ENCODE data around the gene SMARCC1.
"Not testable (repeated sequence)": the region's sequence is repeated elsewhere in the genome, so short reads cannot be mapped to it uniquely, and the experiment has no call there.

The SMARCC1 gene

DNA sequence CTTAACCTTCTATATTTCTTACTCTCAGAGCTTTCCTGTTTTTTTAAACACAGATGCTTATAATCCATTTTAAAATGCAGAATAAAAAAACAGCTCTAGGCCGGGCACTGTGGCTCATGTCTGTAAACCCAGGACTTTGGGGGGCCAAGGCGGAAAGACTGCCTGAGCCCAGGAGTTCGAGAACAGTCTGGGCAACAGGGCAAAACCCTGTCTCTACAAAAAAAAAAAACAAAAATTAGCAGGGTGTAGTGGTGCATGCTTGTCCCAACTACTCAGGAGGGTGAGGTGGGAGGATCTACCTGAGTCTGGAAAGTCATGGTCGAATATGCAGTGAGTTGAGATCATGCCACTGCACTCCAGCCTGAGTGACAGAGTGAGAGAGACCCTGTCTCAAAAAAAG lies 15.5 kb downstream of the SMARCC1 start:
- no peak for DNase-seq

GRCh38 chr3:47762233-47762632 lies 19.5 kb downstream of the SMARCC1 start:
- DNase-seq, result no peak

- no peak for DNase-seq
Measured at GRCh38 chr3:47761046-47761445, 20.6 kb downstream of the SMARCC1 start.

DNA sequence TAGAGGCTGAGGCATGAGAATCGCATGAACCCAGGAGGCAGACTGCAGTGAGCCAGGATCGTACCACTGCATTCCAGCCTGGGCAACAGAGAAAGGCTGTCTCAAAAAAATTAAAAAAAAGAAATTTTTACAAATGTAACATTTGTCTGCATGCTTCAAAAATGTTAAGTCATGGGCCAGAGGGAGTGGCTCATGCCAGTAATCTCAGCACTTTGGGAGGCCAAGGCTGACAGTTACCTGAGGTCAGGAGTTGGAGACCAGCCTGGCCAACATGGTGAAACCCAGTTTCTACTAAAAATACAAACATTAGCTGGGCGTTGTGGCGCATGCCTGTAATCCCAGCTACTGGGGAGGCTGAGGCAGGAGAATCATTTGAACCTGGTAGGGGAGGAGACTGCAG lies 21.5 kb downstream of the SMARCC1 start:
- DNase-seq, result not testable (repeated sequence)

DNA sequence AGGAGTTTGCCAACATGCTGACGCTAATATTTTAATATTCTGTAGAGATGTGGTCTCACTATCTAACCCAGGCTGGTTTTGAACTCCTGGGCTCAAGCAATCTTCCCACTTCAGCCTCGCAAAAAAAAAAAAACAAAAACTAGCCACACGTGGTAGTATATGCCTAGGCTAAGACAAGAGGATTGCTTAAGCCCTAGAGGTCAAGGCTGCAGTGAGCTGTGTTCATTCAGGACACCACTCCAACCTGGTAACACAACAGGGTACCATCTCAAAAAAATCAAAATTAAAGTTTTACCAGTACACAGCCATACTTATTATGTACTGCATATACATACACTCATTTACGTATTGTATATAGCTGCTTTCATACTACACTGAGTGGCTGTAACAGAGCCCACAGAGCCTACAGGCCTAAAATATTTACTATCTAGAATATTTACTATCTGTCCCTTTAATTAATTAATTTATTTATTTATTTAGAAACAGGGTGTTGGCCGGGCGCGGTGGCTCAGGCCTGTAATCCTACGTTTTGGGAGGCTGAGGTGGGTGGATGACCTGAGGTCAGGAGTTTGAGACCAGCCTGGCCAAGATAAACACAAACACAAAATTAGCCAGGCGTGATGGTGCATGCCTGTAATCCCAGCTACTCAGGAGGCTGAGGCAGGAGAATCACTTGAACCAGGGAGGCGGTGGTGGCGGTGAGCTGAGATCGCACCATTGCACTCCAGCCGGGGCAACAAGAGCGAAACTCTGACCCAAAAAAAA lies 23.2 kb downstream of the SMARCC1 start:
- DNase-seq, result no peak

DNA sequence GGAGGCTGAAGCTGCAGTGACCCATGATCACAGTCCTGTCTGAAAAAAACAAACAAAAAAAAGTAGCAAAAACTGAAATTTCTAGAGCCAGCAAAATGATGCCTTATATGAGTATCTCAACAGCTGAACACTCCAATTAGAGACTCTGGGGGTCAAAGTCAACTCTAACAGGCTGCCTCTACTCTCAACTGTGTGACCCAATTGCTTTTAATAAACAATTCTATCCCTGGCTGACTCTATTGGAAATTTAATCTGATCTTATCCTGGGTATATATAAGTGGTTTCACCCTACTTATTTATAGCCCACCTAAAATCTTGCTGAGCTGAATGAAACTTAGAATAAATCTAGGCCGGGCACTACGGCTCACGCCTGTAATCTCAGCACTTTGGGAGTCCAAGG lies 29.0 kb downstream of the SMARCC1 start:
- no peak for DNase-seq

DNA sequence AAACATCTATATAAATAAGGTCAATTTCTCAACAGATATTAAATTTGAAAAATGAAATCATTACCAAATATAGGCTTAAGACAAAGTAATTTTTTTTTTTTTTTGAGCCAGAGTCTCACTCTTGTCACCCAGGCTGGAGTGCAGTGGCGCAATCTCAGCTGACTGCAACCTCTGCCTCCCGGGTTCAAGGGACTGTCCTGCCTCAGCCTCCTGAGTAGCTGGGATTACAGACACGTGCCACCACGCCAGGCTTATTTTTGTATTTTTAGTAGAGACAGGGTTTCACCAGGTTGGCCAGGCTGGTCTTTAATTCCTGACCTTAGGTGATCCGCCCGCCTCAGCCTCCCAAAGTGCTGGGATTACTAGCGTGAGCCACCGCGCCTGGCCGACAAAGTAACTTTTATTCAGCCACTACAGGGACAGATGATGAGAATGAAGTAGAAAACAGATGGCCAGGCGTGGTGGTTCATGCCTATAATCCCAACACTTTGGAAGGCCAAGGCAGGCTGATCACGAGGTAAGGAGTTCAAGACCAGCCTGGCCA lies 30.8 kb downstream of the SMARCC1 start:
- not testable (repeated sequence) for DNase-seq

GRCh38 chr3:47747558-47747957 lies 34.1 kb downstream of the SMARCC1 start:
- DNase-seq, result no peak

- no peak for DNase-seq
Measured at GRCh38 chr3:47746264-47746663, 35.4 kb downstream of the SMARCC1 start.

- no peak for DNase-seq
Measured at GRCh38 chr3:47743855-47744254, 37.8 kb downstream of the SMARCC1 start.

DNA sequence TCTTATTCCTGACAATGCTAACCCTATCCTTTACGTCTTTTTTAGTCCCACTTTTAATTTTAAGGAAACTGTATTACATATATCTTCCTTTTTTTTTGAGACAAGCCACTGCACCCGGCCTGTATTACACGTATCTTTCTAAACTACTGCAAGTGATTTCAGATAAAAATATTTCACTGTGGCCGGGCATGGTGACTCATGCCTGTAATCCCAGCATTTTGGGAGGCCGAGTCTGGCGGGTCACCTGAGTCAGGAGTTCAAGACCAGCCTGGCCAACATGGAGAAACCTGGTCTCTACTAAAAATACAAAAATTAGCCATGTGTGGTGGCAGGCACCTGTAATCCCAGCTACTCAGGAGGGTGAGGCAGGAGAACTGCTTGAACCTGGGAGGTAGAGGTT lies 38.3 kb downstream of the SMARCC1 start:
- not testable (repeated sequence) for DNase-seq

DNA sequence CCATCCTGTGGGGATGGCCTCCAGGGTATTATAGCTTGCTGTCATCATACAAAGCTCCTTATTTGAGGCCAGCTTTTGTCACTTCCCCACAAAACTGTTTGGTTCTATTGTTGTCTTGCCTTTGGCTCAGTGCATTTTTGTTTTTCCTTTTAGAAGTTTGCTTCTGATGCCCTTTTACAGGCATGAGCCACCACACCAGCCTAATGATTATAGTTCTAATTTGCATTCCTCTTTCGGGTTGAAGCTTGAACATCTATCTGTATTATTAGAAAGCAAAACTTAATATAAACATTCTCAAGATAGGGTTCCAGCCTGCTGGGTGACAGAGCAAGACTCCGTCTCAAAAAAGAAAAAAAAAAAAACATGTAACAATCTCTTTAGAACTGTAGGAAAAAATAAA lies 39.8 kb downstream of the SMARCC1 start:
- no peak for DNase-seq

GRCh38 chr3:47732143-47732542 lies 49.5 kb downstream of the SMARCC1 start:
- DNase-seq, result no peak

DNA sequence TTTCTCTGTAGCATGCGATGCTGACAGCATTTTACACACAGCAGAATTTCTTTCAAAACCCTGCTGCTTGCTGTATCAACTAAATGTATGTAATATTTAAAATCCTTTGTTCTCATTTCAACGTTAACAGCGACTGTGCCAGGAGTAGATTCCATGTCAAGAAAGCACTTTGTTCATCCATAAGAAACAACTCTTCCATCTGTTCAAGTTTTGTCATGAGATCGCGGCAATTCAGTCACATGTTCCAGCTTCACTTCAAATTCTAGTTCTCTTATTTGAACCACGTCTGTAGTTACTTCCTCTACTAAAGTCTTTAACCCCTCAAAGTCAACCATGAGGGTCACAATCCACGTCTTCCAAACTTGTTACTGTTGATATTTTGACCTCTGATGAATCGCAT lies 50.6 kb downstream of the SMARCC1 start:
- no peak for DNase-seq

GRCh38 chr3:47722859-47723258 lies 58.8 kb downstream of the SMARCC1 start:
- DNase-seq, result no peak

DNA sequence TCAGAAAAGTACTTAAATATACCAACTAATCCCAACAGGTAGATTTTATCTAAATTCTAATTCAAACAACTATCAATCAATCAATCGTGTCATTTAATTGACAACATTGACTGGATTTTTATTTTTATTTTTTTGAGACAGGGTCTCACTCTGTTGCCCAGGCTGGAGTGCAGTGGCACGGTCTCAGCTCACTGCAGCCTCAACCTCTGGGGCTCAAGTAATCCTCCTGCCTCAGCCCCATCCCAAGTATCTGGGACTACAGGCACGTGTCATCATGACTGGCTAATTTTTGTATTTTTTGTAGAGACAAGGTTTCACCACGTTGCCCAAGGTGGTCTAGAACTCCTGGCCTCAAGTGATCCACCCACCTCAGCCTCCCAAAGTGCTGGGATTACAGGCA lies 64.2 kb downstream of the SMARCC1 start:
- DNase-seq, result not testable (repeated sequence)

DNA sequence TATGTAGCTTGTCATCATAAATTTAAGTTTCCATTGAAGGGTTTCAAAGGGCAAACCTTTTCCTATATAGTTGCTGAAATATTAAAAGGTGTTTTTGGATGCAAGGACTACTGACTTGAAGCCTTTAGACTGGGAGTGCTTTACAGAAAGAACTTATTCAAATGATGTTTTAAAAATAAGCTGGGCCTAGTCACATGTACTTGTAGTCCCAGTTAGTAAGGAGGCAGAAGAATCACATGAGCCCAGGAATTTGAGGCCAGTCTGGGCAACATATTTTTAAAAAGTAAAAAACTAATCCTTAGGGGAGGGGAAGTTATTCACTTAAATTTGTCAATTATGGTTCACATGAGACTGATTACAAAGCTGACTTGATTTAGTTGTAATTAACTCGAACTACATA lies 65.0 kb downstream of the SMARCC1 start:
- no peak for DNase-seq

GRCh38 chr3:47715928-47716327 lies 65.8 kb downstream of the SMARCC1 start:
- no peak for DNase-seq

DNA sequence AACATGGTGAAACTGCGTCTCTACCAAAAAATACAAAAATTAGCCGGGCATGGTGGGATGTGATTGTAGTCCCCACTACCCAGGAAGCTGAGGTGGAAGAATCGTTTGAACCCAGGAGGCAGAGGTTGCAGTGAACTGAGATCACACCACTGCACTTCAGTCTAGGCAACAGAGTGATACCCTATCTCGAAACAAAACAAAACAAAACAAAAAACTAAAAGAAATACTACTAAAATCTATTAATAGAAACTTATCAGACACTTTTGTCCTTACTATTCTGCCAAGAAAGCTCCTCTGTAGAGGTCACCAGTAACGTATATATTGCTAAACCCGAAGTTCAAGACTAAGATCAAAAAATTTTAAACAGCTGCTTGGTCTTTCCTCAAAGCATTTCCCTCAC lies 67.1 kb downstream of the SMARCC1 start:
- no peak for DNase-seq

DNA sequence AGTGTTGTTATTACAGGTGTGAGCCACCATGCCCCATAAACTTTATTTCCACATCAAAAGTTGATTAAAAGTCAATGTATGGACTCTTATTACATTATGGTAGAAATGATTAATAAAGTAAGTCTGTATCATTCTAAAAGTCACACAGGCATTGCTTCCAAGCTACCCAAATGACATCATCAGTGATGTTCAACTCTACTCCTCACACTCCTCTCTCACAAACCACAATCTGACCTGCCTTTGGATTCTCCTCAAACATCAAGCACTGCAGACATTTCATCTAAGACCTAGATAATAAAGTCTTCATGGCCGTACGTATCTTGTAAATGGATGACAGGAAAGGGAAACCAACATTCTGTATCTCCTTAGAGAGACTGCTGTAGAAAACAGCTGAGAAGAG lies 68.0 kb downstream of the SMARCC1 start:
- DNase-seq, result no peak

GRCh38 chr3:47712398-47712797 lies 69.3 kb downstream of the SMARCC1 start:
- no peak for DNase-seq

DNA sequence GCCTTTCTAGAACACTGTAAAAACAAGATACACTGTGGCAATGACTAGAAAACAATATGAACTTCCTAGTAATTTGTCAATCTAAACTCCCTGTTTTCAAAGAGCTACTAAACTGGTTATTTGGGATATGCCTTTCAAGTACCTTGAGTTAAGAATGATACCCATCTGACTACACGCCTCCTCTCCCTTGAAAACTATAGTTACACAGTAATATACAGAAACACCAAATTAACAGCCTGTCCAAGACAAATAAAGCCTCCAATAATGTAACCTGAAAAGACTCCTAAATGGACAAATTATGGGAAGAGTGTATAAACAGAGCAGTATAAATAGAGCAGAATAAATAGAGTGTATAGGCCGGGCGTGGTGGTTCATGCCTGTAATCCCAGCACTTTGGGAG lies 70.1 kb downstream of the SMARCC1 start:
- no peak for DNase-seq

GRCh38 chr3:47705391-47705790 lies 76.3 kb downstream of the SMARCC1 start:
- no peak for DNase-seq

DNA sequence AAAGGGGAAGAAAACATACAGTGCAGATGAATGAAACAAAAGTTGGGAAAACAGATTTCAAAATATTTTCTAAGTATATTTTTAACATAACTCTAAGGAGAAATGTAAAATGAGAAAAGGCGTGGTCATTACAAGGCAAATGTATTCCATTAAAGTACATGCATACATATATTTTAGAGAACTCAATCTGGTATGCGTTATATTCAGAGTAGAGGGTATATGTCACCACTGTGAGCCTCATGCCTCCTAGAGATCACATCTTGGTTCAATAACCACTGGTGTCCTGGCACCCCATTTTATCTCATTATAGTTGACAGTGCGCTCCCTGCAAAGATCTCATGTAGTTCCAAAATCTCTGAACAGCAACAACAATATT lies 77.5 kb downstream of the SMARCC1 start:
- no peak for DNase-seq

GRCh38 chr3:47701388-47701787 lies 80.3 kb downstream of the SMARCC1 start:
- DNase-seq, result no peak
